Stimulated activated CD8-positive, alpha-beta memory T cell treated with anti-CD3 and anti-CD28 coated beads, Interleukin-12 subunit alpha, Interleukin-12 subunit beta, amount 100 ng/mL, for 24 hours (primary cell): Measurements from ENCODE around the gene RAB36.

Source experiments
- DNase-seq: peaks from one replicate; pipeline ENCODE4 v3.0.0-alpha.2; 2020; ENCODE audit errors: extremely low read depth

RAB36 gene, protein sequence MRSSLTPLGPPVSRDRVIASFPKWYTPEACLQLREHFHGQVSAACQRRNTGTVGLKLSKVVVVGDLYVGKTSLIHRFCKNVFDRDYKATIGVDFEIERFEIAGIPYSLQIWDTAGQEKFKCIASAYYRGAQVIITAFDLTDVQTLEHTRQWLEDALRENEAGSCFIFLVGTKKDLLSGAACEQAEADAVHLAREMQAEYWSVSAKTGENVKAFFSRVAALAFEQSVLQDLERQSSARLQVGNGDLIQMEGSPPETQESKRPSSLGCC

DNA sequence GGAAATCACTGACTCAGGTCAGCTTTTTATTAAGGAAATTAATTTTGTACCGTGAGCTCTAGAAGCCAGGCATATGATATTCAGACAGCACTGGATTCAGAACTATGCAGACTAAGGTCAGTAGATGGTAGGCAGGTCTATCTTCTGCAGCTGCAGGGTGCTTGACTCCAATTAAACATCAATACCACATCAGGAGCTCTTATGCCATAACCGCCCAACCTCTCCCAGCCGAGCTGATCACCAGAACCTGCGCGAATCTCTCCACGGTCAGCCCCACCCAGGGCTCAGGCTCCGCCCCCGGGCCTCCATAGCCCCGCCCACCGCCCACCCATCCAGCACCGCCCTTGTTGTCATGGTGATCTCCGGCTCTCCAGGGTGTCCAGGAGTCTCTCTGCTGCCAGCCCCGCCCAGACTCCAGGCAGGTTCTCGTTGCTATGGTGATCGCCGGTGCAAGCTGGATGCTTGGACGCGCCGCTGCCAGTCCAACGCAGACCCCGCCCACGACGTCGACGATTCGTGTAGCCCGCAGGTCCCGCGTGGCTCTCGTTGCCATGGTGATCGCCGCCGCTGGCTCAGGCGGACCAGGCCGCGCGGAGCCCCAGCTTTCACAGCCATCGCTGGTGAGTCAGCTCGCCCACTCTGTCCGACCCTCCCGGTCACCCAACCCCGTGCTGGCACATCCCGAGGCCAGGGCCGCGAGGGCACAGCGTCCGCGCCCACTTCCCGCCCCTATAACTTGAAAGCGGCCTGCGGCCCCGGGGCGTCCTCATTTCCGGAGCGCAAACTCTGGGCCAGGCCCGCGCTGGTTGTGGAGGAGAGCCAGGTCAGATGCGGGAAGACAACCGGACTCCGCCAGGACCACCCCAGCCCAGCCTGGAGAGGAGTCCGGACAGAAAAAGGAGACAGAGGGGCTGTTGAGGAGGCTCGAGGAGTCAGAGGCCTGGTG, at the start of gene RAB36:
Gene RAB36, plus strand, starts transcription at position 546 of the 946 bp plus-strand sequence. CDS start 1,140 bp downstream, outside the sequence.
- peak; percentile 69 for DNase-seq

DNA sequence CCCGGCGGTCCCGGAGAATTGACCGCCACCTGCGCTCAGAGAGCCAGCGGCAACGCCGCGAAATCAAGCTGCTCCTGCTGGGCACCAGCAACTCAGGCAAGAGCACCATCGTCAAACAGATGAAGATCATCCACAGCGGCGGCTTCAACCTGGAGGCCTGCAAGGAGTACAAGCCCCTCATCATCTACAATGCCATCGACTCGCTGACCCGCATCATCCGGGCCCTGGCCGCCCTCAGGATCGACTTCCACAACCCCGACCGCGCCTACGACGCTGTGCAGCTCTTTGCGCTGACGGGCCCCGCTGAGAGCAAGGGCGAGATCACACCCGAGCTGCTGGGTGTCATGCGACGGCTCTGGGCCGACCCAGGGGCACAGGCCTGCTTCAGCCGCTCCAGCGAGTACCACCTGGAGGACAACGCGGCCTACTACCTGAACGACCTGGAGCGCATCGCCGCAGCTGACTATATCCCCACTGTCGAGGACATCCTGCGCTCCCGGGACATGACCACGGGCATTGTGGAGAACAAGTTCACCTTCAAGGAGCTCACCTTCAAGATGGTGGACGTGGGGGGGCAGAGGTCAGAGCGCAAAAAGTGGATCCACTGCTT, 49.4 kb upstream of the RAB36 start:
- no peak for DNase-seq

DNA sequence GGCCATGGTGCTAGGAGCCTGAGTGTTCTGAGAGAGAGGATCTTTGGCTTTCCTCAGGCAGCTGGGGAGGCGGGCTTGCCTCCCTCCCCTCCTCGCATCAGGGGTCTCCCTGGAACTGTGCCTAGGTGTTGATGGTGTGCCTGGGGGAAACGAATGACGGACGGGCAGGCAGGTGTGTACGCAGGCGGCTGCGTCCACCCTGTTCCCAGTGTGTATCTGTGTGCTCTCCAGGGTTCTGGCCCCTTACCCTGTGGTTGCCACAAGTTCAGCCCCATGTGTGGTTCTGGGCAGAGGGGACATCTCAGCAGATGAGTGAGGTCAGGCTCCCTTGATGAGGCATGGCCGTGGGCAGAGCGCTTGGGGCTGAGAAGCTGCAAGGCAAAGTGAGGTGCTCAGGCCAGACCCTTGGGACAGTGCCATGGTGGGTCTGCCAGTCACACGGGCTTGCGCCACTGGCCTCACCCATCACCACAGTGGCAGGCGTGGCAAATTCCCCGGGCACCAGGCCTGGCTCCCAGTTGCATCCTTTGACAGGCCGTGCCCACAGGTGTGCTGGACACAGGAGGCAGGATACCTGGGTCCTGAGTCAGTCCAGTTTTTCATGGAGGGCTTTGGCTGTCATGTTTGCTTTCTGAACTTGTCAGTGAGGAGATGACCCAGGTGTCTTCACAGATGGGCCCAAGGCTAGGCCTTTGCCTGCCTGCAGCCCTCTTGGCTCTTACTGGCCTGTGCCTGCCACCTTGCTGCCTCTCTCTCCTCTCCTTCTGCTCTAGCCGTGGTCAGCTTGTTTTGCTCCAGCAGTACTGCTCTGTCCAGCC, 47.7 kb upstream of the RAB36 start:
- no peak for DNase-seq

DNA sequence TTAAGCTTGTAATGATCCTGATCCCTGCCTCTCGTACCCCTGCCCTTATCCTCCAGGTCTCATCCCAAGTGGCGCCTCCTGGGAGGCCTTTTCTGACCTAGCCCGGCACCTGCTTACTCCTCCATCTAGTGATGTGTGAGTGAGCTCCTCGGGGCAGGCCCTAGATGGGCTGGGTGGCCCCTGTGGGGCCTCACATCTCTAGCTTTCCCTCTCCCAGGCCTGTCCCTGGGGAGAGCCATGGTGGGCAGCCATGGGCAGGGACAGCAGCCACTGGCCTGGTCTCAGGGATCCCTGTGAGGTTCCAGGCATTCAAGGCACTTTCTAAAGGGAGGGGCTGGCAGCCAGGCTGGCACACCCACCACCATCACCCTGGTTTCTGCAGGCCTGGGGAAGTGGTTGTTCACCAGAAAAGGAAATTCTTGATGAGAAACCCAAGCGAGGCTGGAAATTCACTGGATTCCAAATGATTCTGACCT, 47.0 kb upstream of the RAB36 start:
- no peak for DNase-seq

DNA sequence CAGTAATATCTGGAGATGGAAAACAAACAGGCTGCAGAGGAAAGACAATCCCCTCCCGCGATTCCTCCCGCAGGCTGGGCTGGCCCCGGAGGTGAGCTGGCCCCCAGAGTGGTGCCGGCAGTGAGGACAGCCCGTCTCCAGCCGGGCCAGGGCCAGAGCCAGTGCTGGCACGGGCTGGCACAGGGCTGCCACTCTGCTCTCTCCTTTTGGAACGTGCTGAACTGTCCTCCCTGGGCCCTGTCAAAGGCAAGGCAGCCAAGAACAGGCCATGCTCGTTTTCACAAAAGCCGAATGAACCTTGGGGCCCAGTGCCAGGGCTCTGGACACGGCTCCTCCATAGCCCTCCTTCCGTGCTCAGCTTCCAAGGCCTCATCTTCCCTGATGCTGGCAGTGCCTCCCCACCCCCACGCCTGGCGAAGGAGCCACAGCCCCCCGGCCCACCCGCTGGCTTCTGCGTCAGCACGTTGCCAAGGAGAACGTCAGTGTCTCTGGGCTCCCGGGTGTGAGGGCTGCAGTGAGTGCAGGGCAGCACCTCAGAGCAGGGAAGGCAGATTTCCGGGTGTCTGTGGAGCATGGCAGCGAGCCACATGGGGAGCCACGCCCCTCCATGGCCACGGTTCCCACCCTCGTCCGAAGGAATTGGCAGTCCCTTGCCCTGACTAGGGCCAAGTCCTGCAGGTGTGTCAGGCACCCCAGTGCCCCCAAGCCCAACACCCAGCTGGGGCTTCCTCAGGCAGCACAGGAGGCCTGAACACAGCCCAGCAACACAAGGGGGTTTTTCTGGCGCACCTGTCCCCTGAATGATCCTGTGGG, 46.4 kb upstream of the RAB36 start:
- DNase-seq, result no peak

DNA sequence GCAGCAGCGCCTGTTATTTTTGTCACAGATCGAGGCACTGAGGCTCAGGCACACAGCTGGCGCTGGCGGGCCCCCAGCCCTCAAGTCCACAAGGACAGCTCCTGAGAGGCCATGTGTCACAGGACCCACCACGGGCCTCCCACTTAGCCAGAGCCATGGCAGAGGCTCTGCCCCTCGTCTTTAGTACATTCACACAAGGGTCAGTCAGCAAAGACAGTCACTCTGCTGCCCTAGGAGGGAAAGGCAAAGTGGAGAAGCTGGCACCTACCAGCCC, 45.8 kb upstream of the RAB36 start:
- no peak for DNase-seq

DNA sequence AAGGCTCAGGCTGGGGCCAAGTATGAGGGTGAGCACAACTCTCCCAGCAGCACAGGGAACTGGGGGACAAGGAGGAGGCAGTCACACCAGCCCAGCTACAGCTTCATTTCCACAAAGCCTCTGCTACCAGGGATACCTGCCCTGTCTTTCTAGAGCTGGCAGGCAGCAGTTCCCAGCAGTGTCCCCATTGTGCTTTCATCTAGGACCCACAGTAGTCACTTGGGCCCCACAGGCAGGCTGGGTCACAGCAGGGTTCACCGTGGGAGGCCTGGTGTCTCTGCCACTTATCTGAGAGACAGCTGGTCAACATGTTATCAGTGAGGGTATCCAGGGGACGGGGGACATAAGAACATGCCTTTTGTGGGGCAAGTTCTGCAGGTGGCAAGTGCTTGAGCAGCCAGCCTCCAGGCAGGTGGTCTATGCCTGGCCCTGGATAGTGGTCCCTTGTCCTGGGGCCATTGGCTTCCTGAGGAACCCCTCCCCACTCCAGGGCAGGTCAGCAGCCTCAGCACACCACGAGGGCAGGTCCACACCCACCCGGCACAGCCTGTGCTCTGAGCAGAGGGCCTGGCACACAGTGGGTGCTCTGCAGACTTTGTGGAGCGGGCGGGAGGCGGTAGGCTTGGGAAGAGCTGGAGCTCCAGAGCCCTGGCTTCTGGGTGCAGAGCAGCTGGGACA, 45.0 kb upstream of the RAB36 start:
- no peak for DNase-seq

DNA sequence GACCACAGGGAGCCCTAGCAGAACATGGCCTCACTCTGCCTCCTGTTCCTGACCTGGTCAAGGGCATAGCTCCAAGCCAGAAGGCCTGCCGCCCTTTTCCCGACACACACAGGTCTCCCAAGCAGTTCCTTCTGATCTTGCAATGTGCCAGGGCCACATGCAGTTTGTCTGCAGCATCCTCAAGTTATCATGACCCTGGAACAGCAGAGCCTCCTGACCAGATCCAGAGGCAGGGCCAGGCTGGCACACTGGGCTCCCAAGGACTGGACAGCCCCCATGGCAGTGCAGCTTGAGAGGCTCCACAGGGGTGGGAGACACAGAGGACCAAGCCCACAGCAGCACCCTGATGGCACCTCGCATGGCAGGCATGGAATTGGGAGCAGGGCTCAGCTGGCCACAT, 43.8 kb upstream of the RAB36 start:
- no peak for DNase-seq

DNA sequence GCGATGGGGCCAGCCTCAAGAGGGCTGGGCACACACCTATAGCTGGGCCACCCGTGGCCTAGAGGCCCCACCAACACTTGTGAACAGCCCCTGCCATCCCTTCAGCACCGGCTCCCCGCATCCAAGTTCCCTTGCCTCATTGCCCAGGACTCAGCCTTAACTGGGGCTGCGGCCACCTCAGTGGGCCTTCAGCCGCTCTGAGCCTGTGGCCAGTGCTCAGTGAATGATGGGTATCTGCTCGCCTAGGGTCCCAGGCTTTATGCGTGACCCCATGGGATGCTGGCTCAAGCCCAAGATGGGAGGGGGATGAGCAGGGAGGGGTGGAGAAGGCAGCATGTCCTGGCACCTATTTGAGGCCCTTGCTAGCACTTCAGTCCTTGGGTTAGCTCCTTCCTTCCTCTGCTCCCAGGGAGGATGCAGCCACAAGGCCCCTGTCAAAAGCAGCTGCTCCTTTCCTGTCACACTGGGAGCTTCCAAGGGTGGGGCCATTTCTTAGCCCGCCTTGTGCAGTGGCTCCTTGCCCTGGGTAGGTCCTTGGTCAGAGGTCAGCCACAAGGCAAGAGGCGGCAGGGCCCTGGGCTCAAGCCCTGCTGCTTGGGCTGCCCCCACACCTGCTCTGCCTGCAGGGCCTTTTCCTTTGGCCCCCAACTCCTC, 43.1 kb upstream of the RAB36 start:
- no peak for DNase-seq

DNA sequence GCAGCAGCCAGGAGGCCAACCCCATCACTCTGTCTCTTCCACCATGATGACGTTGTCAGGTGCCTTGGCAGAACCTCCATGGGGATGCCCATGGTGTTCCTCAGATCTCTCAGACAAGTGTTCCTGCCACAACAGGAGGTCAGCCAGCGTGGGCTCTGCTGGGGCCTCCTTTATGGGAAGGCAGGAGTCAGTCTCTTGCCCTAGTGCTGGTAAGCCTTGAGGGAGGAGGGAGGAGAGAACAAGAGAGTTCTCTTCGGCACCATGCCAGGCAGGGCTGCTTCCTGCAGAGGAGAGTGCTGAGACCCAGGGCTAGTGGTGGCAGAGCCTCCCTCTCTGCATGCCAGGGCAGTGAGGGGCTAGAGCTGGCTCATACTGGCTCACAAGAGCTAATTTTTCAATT, 42.5 kb upstream of the RAB36 start:
- DNase-seq, result no peak

DNA sequence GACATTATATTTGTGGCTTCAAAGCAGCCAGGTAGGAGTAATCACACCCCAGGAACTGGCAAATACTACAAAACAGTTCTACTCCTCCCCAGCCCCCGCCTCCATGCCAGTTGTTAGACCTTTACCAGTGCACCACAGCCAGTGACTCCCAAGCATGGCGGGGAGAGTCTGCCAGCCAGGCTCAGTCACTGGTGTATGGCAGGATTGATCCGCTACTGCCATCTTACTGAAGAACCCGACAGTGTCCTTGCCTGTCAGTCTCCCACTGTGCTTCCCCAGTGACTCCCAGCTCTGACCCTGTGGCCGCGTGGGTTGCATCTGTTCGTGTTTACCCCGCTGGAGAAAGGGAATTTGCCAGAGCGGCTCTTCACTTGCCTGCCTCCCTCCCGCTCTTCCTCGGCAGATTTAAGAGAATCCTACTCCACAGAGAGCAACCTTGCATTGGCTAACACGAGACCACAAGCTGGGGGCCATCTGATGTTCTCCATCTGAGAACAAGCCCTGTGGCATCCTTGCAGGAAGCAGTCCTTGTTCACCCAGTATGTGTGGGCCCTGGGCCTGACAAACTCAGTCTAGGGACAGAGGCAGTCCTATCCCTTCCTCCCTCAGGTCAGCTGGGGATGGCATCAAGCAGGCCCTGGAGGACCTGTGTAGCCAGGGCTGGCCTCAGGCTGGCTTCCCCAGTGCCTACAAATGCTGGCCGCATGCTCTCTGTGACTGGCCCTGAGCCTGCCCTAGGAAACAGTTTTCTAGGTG, 41.9 kb upstream of the RAB36 start:
- no peak for DNase-seq

DNA sequence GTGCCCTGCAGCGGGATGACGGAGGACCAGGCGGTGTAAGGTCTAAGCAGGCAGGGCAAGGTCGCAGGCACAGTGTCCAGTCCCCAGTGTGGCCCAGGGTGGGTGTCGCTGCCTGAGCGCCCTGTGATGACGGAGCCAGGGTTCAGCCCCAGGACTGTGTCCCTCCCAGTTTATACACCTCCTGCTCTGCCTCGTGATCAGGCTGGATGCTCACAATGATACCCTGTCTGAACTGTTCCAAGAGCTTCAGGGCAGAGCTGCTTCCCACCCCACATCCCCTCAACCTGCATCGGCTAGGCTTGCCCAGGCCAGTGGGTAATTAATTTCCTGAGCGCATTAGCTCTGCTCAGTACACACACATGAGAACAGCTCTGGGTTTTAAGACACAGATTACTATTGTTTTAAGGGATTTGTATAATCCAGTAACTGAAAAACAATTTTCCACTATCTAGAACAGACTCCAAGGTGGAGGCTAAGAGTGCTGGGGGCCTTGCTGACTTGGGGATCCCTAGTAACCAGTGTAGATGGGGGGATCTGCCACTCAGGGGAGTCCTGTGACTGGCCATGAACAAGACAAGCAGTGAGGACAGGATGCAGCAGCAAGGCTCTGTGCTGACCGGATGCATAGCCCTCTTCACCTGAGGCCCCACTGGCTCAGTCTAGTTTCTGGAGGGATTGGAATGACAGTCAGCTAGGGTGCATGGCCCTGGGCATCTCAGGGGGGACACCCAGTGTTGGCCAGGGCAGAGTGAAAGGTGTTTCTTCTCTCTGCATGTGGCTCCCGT, 40.9 kb upstream of the RAB36 start:
- DNase-seq, result no peak

DNA sequence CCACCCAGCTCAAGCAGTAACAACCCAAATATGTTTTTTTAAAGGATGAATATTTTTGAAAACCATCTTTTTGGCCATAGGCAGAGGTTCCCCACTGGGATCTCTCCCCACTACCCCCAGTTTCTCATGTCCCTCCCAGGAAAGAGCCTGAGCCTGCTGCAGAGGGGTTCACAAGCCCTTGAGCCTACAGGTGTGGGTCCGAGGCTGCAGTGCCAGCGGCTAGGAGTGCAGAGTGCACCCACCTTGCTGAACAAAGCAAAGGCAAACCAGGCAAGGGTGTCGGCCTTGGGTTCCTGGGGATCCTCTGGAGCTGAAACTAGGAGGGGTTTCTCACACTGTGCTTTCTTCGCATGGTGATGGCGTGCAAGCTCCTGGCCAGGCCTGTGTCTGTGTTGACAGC, 40.0 kb upstream of the RAB36 start:
- DNase-seq, result no peak

DNA sequence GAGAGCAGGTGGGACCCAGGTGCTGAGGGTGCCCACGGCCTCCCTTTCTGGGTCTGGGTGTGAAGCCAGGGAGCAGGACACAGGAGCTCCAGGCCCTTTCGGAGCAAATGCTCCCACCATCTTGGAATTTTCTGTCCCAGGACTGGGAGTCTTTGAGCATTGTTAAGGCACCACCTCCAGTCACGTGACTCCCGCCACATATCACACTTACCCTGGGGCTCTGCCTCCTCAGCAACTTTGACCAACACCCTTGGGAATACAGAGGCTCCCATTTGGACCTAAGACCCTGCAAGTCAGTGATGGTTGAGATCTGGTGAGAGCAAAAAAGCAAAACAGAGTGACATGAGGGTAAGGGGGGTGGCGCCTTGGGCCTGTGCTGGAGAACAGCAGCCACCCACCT, 39.4 kb upstream of the RAB36 start:
- no peak for DNase-seq

DNA sequence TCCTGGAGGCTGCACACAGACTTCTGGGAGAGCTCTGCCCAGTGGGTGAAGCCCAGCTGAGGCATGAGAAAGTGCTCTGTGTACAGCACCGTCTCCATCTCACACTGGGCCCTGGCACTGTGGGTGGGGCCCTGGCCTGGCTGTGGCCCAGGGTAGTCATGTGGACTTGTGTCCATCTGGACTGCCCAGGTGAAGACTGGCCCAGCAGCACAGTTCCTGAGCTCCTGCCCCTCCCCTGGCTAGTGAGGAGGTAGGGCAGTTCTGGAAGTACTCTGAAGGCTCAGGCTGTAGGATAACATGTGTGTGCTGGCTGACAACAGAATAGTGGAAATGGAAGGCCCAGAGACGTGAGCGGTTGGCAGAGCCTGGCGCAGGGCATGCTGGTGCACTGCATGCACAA, 38.9 kb upstream of the RAB36 start:
- DNase-seq, result no peak

DNA sequence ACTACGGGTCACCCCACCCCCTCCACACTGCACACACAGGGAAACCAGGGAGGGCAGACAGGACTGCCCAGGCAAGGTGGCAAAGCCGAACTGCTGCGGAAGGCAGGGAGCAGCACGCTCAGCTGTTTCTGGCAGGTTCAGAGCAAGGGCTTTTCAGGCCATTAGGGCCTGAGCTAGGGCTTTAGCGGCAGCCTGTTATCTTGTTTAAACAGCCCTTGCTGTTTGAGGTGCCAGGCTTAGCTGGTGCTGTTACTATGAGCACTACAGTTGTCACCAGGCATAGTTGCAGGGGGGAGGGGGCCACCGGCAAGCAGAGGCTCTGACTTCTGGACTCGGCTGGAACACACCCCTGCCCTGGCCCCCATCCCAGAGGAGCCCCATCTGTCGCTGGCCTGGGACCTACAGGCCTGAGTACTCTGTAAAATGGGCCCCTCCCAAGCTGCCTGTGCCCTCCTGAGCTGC, 38.3 kb upstream of the RAB36 start:
- DNase-seq, result no peak

DNA sequence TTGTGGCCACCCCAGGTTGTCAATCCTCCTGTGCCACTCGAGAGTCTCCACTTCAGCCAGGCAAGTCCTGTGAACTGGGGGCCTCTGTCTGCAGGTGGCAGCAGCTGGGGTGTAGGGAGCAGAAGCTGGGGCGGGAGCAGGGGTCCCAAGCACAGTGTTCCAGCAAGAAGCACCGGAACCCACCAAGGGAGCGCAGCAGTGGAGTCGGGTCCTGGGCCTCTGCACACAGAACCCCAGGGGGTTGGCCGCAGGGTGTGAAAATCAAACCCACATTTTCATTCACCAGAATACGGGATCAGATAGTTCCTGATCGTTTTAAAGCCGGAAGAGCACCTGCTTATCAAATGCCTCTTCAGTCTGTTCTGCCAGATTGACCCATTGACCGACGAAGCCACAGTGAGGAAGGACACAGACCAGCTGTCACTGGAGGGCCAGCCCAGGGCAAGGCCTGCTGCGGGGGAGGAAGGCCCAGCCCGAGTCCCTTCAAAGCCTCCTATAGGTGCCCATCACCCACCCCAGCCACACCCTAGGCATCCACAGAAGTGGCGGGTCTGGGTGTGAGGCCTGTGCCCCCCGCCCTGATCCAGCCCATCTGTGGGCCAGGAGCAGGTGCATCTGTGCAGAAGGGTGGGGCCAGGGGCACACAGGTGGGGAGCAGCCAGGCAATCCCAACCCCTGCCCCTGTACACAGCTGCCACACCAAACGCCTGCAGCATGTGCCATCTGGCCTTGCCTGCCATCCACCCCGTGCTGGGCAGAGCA, 37.6 kb upstream of the RAB36 start:
- no peak for DNase-seq
